Measurements from ENCODE around the gene FASN.

DNA sequence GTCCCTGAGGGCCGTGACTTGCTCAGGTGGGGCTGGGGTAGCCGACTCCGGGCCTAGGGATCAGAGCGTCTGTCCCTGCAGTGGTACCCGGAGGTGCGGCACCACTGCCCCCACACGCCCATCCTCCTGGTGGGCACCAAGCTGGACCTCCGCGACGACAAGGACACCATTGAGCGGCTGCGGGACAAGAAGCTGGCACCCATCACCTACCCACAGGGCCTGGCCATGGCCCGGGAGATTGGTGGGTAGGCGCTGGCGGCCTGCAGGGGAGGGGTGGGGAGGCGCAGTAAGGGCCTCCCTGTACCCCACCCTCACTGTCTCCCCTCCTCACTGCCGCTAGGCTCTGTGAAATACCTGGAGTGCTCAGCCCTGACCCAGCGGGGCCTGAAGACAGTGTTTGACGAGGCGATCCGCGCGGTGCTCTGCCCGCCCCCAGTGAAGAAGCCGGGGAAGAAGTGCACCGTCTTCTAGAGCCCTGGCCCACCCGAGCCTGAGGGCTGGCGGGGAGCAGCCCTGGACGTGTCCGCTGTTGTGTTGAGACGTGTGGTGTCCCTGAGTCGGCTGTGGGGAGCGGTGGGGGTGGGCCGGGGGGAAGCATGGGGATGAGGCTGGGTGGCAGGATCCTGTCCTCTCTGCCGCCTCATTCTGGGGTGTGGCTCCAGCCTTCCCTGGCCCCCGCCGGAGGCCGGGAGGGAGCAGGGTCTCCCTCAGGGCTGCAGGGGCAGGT lies 64.5 kb downstream of the FASN start:
- TF ChIP-seq, protein P1, sequence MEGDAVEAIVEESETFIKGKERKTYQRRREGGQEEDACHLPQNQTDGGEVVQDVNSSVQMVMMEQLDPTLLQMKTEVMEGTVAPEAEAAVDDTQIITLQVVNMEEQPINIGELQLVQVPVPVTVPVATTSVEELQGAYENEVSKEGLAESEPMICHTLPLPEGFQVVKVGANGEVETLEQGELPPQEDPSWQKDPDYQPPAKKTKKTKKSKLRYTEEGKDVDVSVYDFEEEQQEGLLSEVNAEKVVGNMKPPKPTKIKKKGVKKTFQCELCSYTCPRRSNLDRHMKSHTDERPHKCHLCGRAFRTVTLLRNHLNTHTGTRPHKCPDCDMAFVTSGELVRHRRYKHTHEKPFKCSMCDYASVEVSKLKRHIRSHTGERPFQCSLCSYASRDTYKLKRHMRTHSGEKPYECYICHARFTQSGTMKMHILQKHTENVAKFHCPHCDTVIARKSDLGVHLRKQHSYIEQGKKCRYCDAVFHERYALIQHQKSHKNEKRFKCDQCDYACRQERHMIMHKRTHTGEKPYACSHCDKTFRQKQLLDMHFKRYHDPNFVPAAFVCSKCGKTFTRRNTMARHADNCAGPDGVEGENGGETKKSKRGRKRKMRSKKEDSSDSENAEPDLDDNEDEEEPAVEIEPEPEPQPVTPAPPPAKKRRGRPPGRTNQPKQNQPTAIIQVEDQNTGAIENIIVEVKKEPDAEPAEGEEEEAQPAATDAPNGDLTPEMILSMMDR (IDR thresholded peaks at IDR 0.05): no peak
- TF ChIP-seq ZFX (IDR thresholded peaks at IDR 0.05; ENCODE audit: borderline replicate concordance): no peak
